HepG2 (cell line): ENCODE results near the gene CEACAM18.

Experiments used
- ESRRA ChIP-seq: sonication (generic); formaldehyde crosslinking; IDR thresholded peaks from 2 replicates; pipeline ENCODE4 v1.5.1; 2020; ENCODE audit warnings: mild to moderate bottlenecking, low read depth, missing genetic modification reagents
- NR2F2 ChIP-seq: IDR thresholded peaks from 2 replicates; pipeline ENCODE4 v1.6.1; 2012; ENCODE audit warnings: low read depth, inconsistent platforms, borderline replicate concordance
- PAWR ChIP-seq: sonication (generic); formaldehyde crosslinking; IDR thresholded peaks from 2 replicates; pipeline ENCODE4 v1.4.0; 2020; ENCODE audit warnings: missing genetic modification reagents, mild to moderate bottlenecking, borderline replicate concordance
- POLR2A ChIP-seq, 2 experiments: IDR thresholded peaks; 2 replicates each; pipeline ENCODE4 v1.6.1; 2011; ENCODE audit warnings: low read depth in 2 of 2, low read length in 2 of 2, mild to moderate bottlenecking in 1 of 2, moderate library complexity in 1 of 2; ENCODE audit not compliant: insufficient read depth in 1 of 2
- POLR2AphosphoS5 ChIP-seq: IDR thresholded peaks from 2 replicates; pipeline ENCODE4 v1.6.1; 2012; ENCODE audit warnings: low read depth, low read length
- RFX3 ChIP-seq: IDR thresholded peaks from 2 replicates; pipeline ENCODE4 v1.6.1; 2016; ENCODE audit warnings: missing biosample characterization, missing genetic modification reagents
- TCF7 ChIP-seq: sonication (generic); IDR thresholded peaks from 2 replicates; pipeline ENCODE4 v1.6.1; 2016; ENCODE audit warnings: antibody characterized with exemption, low read depth
- XRCC5 ChIP-seq: fragments of 200-400 bp; formaldehyde crosslinking; optimal IDR thresholded peaks from 2 replicates; pipeline ENCODE3; 2017; ENCODE audit warnings: mild to moderate bottlenecking, low read length
- TF ChIP-seq, protein P1 (sequence below): sonication (generic); formaldehyde crosslinking; IDR thresholded peaks from 2 replicates; pipeline ENCODE4 v1.8.1; 2023; ENCODE audit warnings: missing genetic modification reagents, inconsistent platforms, borderline replicate concordance

GRCh38 chr19:51434456-51434855 is 43.9 kb upstream of the CEACAM18 start:
- TF ChIP-seq POLR2A (IDR thresholded peaks at IDR 0.05; ENCODE audit: insufficient read depth in 1 of 2, low read depth in 2 of 2, low read length in 2 of 2) (no peak), RFX3 (CRISPR knock-in tag) (no peak), XRCC5 (no peak), TCF7 (no peak), ESRRA (CRISPR knock-in tag) (no peak), POLR2AphosphoS5 (no peak), NR2F2 (no peak), PAWR (CRISPR knock-in tag) (no peak)
- TF ChIP-seq, protein P1, sequence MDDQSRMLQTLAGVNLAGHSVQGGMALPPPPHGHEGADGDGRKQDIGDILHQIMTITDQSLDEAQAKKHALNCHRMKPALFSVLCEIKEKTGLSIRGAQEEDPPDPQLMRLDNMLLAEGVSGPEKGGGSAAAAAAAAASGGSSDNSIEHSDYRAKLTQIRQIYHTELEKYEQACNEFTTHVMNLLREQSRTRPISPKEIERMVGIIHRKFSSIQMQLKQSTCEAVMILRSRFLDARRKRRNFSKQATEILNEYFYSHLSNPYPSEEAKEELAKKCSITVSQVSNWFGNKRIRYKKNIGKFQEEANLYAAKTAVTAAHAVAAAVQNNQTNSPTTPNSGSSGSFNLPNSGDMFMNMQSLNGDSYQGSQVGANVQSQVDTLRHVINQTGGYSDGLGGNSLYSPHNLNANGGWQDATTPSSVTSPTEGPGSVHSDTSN (CRISPR knock-in tag) = no peak
